HEK293 (cell line): ENCODE results near the gene ROBO1.
"Not testable (repeated sequence)": the region's sequence is repeated elsewhere in the genome, so short reads cannot be mapped to it uniquely, and the experiment has no call there.

Experiments used
- CTCF ChIA-PET: fragments of 350-600 bp; formaldehyde crosslinking; extraction: SDS; loops from one replicate; lab custom pipeline; 2021; ENCODE audit warnings: antibody characterized with exemption; lab: Yijun Ruan, JAX
- POLR2A ChIA-PET: fragments of 300-600 bp; formaldehyde crosslinking; extraction: SDS; loops from one replicate; lab custom pipeline; 2020; ENCODE audit warnings: antibody characterized with exemption, inconsistent platforms; lab: Yijun Ruan, JAX
- H3K27ac ChIP-seq: fragments of 200-500 bp; sonication (Bioruptor generic); 2 replicates; pipeline ENCODE4 v1.5.1; 2014; ENCODE audit warnings: low read depth, low read length, control low read depth, inconsistent platforms; ENCODE audit errors: extremely low read depth
- H3K36me3 ChIP-seq, 2 experiments: fragments of 200-500 bp in 1 of 2; sonication (Bioruptor generic) in 1 of 2; 1 replicate in 1 of 2; 2 replicates in 1 of 2; pipeline ENCODE4 v1.5.1; 2014 to 2017; ENCODE audit warnings: inconsistent platforms in 2 of 2, low read length in 2 of 2; ENCODE audit not compliant: control insufficient read depth in 2 of 2, insufficient read depth in 1 of 2
- H3K4me1 ChIP-seq: fragments of 200-500 bp; sonication (Bioruptor generic); 2 replicates; pipeline ENCODE4 v1.5.1; 2014; ENCODE audit warnings: mild to moderate bottlenecking, low read length, inconsistent platforms; ENCODE audit not compliant: control insufficient read depth, insufficient read depth
- H3K4me3 ChIP-seq: 2 replicates; pipeline ENCODE4 v1.5.1; 2011; ENCODE audit warnings: low read depth, mild to moderate bottlenecking, control low read depth, low read length, moderate library complexity
- H3K9me3 ChIP-seq: fragments of 200-500 bp; sonication (Bioruptor generic); 2 replicates; pipeline ENCODE4 v1.5.1; 2014; ENCODE audit warnings: low read depth, low read length, inconsistent platforms; ENCODE audit not compliant: control insufficient read depth, insufficient read depth
- ELK4 ChIP-seq: IDR thresholded peaks from 2 replicates; pipeline ENCODE4 v1.6.1; 2011; ENCODE audit warnings: mild to moderate bottlenecking, low read depth, low read length, borderline replicate concordance
- HOXD13 ChIP-seq: sonication (generic); formaldehyde crosslinking; IDR thresholded peaks from 2 replicates; pipeline ENCODE4 v1.8.0; 2022; ENCODE audit warnings: missing genetic modification reagents, borderline replicate concordance
- KLF1 ChIP-seq: fragments of 450-650 bp; formaldehyde crosslinking; IDR thresholded peaks from 2 replicates; pipeline ENCODE4 v1.5.1; 2016; ENCODE audit warnings: missing biosample characterization, missing genetic modification characterization
- KLF7 ChIP-seq: fragments of 450-650 bp; formaldehyde crosslinking; IDR thresholded peaks from 2 replicates; pipeline ENCODE4 v1.5.1; 2016; ENCODE audit warnings: missing biosample characterization, missing genetic modification characterization, borderline replicate concordance
- OVOL3 ChIP-seq: fragments of 450-650 bp; formaldehyde crosslinking; IDR thresholded peaks from 2 replicates; pipeline ENCODE4 v1.5.1; 2016; ENCODE audit warnings: missing biosample characterization, missing genetic modification characterization
- YY1 ChIP-seq: fragments of 450-650 bp; formaldehyde crosslinking; IDR thresholded peaks from 2 replicates; pipeline ENCODE4 v1.5.1; 2018; ENCODE audit warnings: missing biosample characterization, missing genetic modification characterization
- YY2 ChIP-seq: fragments of 450-650 bp; formaldehyde crosslinking; IDR thresholded peaks from 2 replicates; pipeline ENCODE4 v1.5.1; 2016; ENCODE audit warnings: missing biosample characterization, missing genetic modification characterization
- ZBTB17 ChIP-seq: fragments of 450-650 bp; formaldehyde crosslinking; IDR thresholded peaks from 2 replicates; pipeline ENCODE4 v1.5.1; 2016; ENCODE audit warnings: missing biosample characterization, missing genetic modification characterization
- ZFP3 ChIP-seq: fragments of 450-650 bp; formaldehyde crosslinking; IDR thresholded peaks from 2 replicates; pipeline ENCODE4 v1.5.1; 2016; ENCODE audit warnings: low read depth, missing biosample characterization, missing genetic modification characterization
- ZNF132 ChIP-seq: fragments of 450-650 bp; formaldehyde crosslinking; IDR thresholded peaks from 2 replicates; pipeline ENCODE4 v1.5.1; 2017; ENCODE audit warnings: missing biosample characterization, missing genetic modification characterization, borderline replicate concordance
- ZNF394 ChIP-seq: fragments of 450-650 bp; formaldehyde crosslinking; IDR thresholded peaks from 2 replicates; pipeline ENCODE4 v1.5.1; 2016; ENCODE audit warnings: missing biosample characterization, missing genetic modification characterization, mild to moderate bottlenecking, moderate library complexity, borderline replicate concordance
- ZNF398 ChIP-seq: fragments of 450-650 bp; formaldehyde crosslinking; IDR thresholded peaks from 2 replicates; pipeline ENCODE4 v1.5.1; 2017; ENCODE audit warnings: missing biosample characterization, missing genetic modification characterization
- ZNF416 ChIP-seq: fragments of 450-650 bp; formaldehyde crosslinking; IDR thresholded peaks from 2 replicates; pipeline ENCODE4 v1.5.1; 2016; ENCODE audit warnings: missing biosample characterization, missing genetic modification characterization
- ZNF510 ChIP-seq: fragments of 450-650 bp; formaldehyde crosslinking; IDR thresholded peaks from 2 replicates; pipeline ENCODE4 v1.5.1; 2018; ENCODE audit warnings: mild to moderate bottlenecking, missing genetic modification characterization, missing biosample characterization; ENCODE audit not compliant: insufficient replicate concordance
- ZNF585B ChIP-seq: fragments of 450-650 bp; formaldehyde crosslinking; IDR thresholded peaks from 2 replicates; pipeline ENCODE4 v1.5.1; 2016; ENCODE audit warnings: missing biosample characterization, missing genetic modification characterization
- ZNF629 ChIP-seq: fragments of 450-650 bp; formaldehyde crosslinking; IDR thresholded peaks from 2 replicates; pipeline ENCODE4 v1.5.1; 2017; ENCODE audit warnings: missing biosample characterization, missing genetic modification characterization
- ZNF658 ChIP-seq: fragments of 450-650 bp; formaldehyde crosslinking; IDR thresholded peaks from 2 replicates; pipeline ENCODE4; 2016; ENCODE audit warnings: missing biosample characterization, missing genetic modification characterization
- ZNF664 ChIP-seq: fragments of 450-650 bp; formaldehyde crosslinking; IDR thresholded peaks from 2 replicates; pipeline ENCODE4 v1.5.1; 2016; ENCODE audit warnings: missing biosample characterization, missing genetic modification characterization
- ZNF701 ChIP-seq: fragments of 450-650 bp; formaldehyde crosslinking; IDR thresholded peaks from 2 replicates; pipeline ENCODE4 v1.5.1; 2016; ENCODE audit warnings: missing biosample characterization, missing genetic modification characterization
- ZNF707 ChIP-seq: fragments of 450-650 bp; formaldehyde crosslinking; IDR thresholded peaks from 2 replicates; pipeline ENCODE4 v1.5.1; 2016; ENCODE audit warnings: missing biosample characterization, missing genetic modification characterization
- ZNF776 ChIP-seq: fragments of 450-650 bp; formaldehyde crosslinking; IDR thresholded peaks from 2 replicates; pipeline ENCODE4 v1.5.0; 2017; ENCODE audit warnings: missing biosample characterization, missing genetic modification characterization, borderline replicate concordance
- TF ChIP-seq, protein P1 (sequence below): fragments of 450-650 bp; formaldehyde crosslinking; IDR thresholded peaks from 2 replicates; pipeline ENCODE4 v1.5.1; 2016; ENCODE audit warnings: missing biosample characterization, missing genetic modification characterization

The ROBO1 gene

GRCh38 chr3:79326642-79327041, 441.2 kb downstream of the ROBO1 start:
- no peak overlapping the region for H3K4me3 ChIP-seq
- ChIA-PET CTCF (interaction anchor here (0.6 kb wide), 1 partner anchor 37 kb away, joined by 3 read pairs; no protein-coding TSS in a partner anchor), POLR2A (no interaction called here)
- no peak overlapping the region for H3K27ac ChIP-seq
- no peaks in the 10 kb centered on the region for H3K36me3 ChIP-seq
- TF ChIP-seq ZNF394 (no peak), ZNF707 (tag by site-specific recombination) (no peak), HOXD13 (no peak), KLF7 (no peak), ZNF776 (no peak), ZNF398 (tag by site-specific recombination) (no peak), KLF1 (tag by site-specific recombination) (no peak), ELK4 (no peak)
- TF ChIP-seq, protein P1, sequence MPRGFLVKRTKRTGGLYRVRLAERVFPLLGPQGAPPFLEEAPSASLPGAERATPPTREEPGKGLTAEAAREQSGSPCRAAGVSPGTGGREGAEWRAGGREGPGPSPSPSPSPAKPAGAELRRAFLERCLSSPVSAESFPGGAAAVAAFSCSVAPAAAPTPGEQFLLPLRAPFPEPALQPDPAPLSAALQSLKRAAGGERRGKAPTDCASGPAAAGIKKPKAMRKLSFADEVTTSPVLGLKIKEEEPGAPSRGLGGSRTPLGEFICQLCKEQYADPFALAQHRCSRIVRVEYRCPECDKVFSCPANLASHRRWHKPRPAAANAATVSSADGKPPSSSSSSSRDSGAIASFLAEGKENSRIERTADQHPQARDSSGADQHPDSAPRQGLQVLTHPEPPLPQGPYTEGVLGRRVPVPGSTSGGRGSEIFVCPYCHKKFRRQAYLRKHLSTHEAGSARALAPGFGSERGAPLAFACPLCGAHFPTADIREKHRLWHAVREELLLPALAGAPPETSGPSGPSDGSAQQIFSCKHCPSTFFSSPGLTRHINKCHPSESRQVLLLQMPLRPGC (tag by site-specific recombination): no peak
- H3K4me1 ChIP-seq: no peaks in the 10 kb centered on the region
- H3K9me3 ChIP-seq: no peaks in the 10 kb centered on the region

- H3K4me3 ChIP-seq, H3K4me1 ChIP-seq, H3K27ac ChIP-seq, CTCF ChIA-PET, POLR2A ChIA-PET, H3K36me3 ChIP-seq, H3K9me3 ChIP-seq: not testable (repeated sequence)
Measured at GRCh38 chr3:79325833-79326383, 441.9 kb downstream of the ROBO1 start.

- no peaks in the 10 kb centered on the region for H3K4me1 ChIP-seq
- H3K27ac ChIP-seq: no peak overlapping the region
- no peaks in the 10 kb centered on the region for H3K9me3 ChIP-seq
- ChIA-PET POLR2A (no interaction called here), CTCF (no interaction called here)
- no peak overlapping the region for H3K4me3 ChIP-seq
- TF ChIP-seq ZNF510 (tag by site-specific recombination) (no peak), YY1 (tag by site-specific recombination) (no peak), ZNF132 (tag by site-specific recombination) (no peak), ZFP3 (no peak), ZNF585B (no peak), YY2 (tag by site-specific recombination) (no peak), ZNF629 (tag by site-specific recombination) (no peak), ZNF658 (tag by site-specific recombination) (no peak), ZBTB17 (tag by site-specific recombination) (no peak), ZNF701 (tag by site-specific recombination) (no peak), OVOL3 (tag by site-specific recombination) (no peak), ZNF664 (no peak), ZNF416 (tag by site-specific recombination) (no peak)
- TF ChIP-seq, all 188 proteins: peak for 0
- H3K36me3 ChIP-seq: no peaks in the 10 kb centered on the region
Measured at GRCh38 chr3:79317551-79318518, 450.0 kb downstream of the ROBO1 start.
